OCI-LY1 (cell line): ENCODE data around the gene NOXA1.

Experiments used
- EZH2 ChIP-seq: fragments of 200-600 bp; sonication (generic), shearing (Covaris generic); IDR thresholded peaks from 2 replicates; pipeline ENCODE4 v1.8.0; 2017; ENCODE audit warnings: borderline replicate concordance, mixed run types, mild to moderate bottlenecking, antibody characterized with exemption, low read length, moderate library complexity, mixed read lengths
- TF ChIP-seq, protein P1 (sequence below): fragments of 200-600 bp; sonication (generic), shearing (Covaris generic); IDR thresholded peaks from 2 replicates; pipeline ENCODE4 v1.5.1; 2017; ENCODE audit warnings: mild to moderate bottlenecking, antibody characterized with exemption, low read length, moderate library complexity, mixed read lengths

DNA sequence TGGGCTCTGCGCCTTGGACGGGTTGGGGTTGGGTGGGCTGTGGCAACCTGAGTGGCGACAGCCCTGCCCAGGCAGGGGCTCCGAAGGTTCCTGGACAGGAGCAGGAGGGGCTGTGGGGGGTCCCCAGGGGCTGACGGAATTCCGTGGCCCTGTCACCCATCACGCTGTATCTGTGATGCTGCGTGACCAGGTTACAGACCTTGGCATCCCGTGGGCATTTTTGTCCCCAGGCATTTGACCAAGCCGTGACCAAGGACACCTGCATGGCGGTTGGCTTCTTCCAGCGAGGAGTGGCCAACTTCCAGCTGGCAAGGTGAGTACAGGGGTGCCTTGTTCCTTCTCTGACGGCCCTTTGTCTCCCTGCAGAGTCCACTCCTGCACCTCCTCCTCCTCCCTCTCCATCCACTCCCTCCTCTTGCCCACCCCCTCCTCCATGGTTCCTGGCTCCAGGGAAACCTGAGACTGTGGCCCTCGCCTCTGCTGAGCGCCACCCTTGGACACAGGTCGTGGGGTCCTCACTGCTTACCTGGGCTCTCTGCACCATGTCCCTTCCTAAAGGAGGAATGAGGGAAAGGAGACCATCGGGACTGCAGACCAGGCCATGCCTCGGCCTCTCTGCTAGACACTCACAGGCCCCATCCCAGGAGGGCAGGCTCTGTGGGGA, 3.0 kb downstream of the NOXA1 start:
- TF ChIP-seq, protein P1, sequence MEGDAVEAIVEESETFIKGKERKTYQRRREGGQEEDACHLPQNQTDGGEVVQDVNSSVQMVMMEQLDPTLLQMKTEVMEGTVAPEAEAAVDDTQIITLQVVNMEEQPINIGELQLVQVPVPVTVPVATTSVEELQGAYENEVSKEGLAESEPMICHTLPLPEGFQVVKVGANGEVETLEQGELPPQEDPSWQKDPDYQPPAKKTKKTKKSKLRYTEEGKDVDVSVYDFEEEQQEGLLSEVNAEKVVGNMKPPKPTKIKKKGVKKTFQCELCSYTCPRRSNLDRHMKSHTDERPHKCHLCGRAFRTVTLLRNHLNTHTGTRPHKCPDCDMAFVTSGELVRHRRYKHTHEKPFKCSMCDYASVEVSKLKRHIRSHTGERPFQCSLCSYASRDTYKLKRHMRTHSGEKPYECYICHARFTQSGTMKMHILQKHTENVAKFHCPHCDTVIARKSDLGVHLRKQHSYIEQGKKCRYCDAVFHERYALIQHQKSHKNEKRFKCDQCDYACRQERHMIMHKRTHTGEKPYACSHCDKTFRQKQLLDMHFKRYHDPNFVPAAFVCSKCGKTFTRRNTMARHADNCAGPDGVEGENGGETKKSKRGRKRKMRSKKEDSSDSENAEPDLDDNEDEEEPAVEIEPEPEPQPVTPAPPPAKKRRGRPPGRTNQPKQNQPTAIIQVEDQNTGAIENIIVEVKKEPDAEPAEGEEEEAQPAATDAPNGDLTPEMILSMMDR, result no peak
- no peak for TF ChIP-seq EZH2
